Ishikawa (cell line): ENCODE measurements around the gene ATP2C2.

Experiments
- CEBPB ChIP-seq: IDR thresholded peaks from 2 replicates; pipeline ENCODE4 v1.6.1; 2012
- CREB1 ChIP-seq: IDR thresholded peaks from 2 replicates; pipeline ENCODE4 v1.6.1; 2012; ENCODE audit warnings: low read depth
- EGR1 ChIP-seq: IDR thresholded peaks from 2 replicates; pipeline ENCODE4 v1.6.1; 2012
- EP300 ChIP-seq: IDR thresholded peaks from 2 replicates; pipeline ENCODE4 v1.6.1; 2012; ENCODE audit warnings: borderline replicate concordance
- FOXM1 ChIP-seq: IDR thresholded peaks from 2 replicates; pipeline ENCODE4 v1.6.1; 2012; ENCODE audit warnings: low read depth, borderline replicate concordance
- NFIC ChIP-seq: IDR thresholded peaks from 2 replicates; pipeline ENCODE4 v1.6.1; 2012
- RAD21 ChIP-seq: IDR thresholded peaks from 2 replicates; pipeline ENCODE4 v1.6.1; 2012; ENCODE audit warnings: low read depth
- REST ChIP-seq: IDR thresholded peaks from 2 replicates; pipeline ENCODE4 v1.6.1; 2012; ENCODE audit warnings: low read depth, mild to moderate bottlenecking
- TAF1 ChIP-seq: IDR thresholded peaks from 2 replicates; pipeline ENCODE4 v1.6.1; 2012; ENCODE audit warnings: low read depth, mild to moderate bottlenecking
- TCF12 ChIP-seq: IDR thresholded peaks from 2 replicates; pipeline ENCODE4 v1.6.1; 2012; ENCODE audit warnings: low read depth
- TEAD4 ChIP-seq: IDR thresholded peaks from 2 replicates; pipeline ENCODE4 v1.6.1; 2012
- YY1 ChIP-seq: IDR thresholded peaks from 2 replicates; pipeline ENCODE4 v1.6.1; 2012; ENCODE audit warnings: low read depth
- ZBTB7A ChIP-seq: IDR thresholded peaks from 2 replicates; pipeline ENCODE4 v1.6.1; 2012; ENCODE audit warnings: low read depth
- TF ChIP-seq, protein P1 (sequence below): IDR thresholded peaks from 2 replicates; pipeline ENCODE4 v1.6.1; 2012
- TF ChIP-seq, protein P2 (sequence below): IDR thresholded peaks from 2 replicates; pipeline ENCODE4 v1.6.1; 2012

Gene ATP2C2

GRCh38 chr16:84501077-84501735 lies 132.9 kb downstream of the ATP2C2 start:
- TF ChIP-seq CREB1 = no peak
- no peak for TF ChIP-seq REST
- TF ChIP-seq TAF1 = no peak
- peak; percentile 16; the same call in 1 of the 2 replicates for TF ChIP-seq NFIC
- TF ChIP-seq, protein P1, sequence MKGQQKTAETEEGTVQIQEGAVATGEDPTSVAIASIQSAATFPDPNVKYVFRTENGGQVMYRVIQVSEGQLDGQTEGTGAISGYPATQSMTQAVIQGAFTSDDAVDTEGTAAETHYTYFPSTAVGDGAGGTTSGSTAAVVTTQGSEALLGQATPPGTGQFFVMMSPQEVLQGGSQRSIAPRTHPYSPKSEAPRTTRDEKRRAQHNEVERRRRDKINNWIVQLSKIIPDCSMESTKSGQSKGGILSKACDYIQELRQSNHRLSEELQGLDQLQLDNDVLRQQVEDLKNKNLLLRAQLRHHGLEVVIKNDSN = no peak
- TF ChIP-seq RAD21 = no peak
- TF ChIP-seq ZBTB7A = no peak
- TF ChIP-seq YY1 = no peak
- TF ChIP-seq FOXM1 = 0 out of 2 replicates have a peak, but pooled peaks have one; percentile 11
- no peak for TF ChIP-seq EGR1
- TF ChIP-seq TEAD4 = peak; percentile 63; the same call in 1 of the 2 replicates
- TF ChIP-seq, protein P2, sequence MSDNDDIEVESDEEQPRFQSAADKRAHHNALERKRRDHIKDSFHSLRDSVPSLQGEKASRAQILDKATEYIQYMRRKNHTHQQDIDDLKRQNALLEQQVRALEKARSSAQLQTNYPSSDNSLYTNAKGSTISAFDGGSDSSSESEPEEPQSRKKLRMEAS = peak; percentile 49
- no peak for TF ChIP-seq CEBPB
- peak; percentile 21; the same call in 1 of the 2 replicates for TF ChIP-seq TCF12
- TF ChIP-seq EP300 = peak; percentile 49; the same call in 1 of the 2 replicates

GRCh38 chr16:84502075-84502474 lies 133.7 kb downstream of the ATP2C2 start:
- TF ChIP-seq, protein P2 = no peak
- TF ChIP-seq TAF1 (no peak), TEAD4 (no peak), REST (no peak), CEBPB (no peak), CREB1 (no peak), NFIC (no peak), EGR1 (no peak), EP300 (no peak), RAD21 (no peak)
- TF ChIP-seq, protein P1 = no peak

DNA sequence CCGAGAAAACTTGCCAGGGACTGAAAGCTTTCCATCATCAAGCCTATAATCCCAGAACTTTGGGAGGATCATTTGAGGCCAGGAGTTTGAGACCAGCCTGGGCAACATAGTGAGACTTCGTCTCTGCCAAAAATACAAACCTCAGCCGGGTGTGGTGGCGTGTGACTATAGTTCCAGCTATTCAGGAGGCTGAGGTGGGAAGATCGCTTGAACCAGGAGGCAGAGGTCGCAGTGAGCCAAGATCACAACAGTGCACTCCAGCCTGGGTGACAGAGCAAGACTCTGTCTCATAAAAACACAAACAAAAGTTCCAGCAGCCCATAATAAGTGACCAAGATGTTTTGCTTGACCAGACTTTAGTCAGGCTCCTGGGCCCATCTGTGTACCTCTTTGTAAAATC lies 134.2 kb downstream of the ATP2C2 start:
- TF ChIP-seq, protein P2 = no peak
- TF ChIP-seq, protein P1 = no peak
- TF ChIP-seq FOXM1 = no peak
- TF ChIP-seq TAF1 = no peak
- TF ChIP-seq TEAD4 = no peak
- TF ChIP-seq EP300 = no peak
- no peak for TF ChIP-seq ZBTB7A
- no peak for TF ChIP-seq RAD21
- no peak for TF ChIP-seq TCF12
- no peak for TF ChIP-seq CEBPB
- no peak for TF ChIP-seq REST
- no peak for TF ChIP-seq EGR1
- no peak for TF ChIP-seq YY1
- TF ChIP-seq NFIC = no peak
- no peak for TF ChIP-seq CREB1
